NCI-H1694 treated with DMSO at 0.1 percent for 48 hours (cell line): ENCODE measurements around the gene ERICH2.

Experiments used
- DNase-seq: peaks from one replicate; lab custom pipeline; 2025; lab: John Stamatoyannopoulos, UW

ERICH2 gene

GRCh38 chr2:170842785-170843184, 72.6 kb downstream of the ERICH2 start:
- no peak for DNase-seq

DNA sequence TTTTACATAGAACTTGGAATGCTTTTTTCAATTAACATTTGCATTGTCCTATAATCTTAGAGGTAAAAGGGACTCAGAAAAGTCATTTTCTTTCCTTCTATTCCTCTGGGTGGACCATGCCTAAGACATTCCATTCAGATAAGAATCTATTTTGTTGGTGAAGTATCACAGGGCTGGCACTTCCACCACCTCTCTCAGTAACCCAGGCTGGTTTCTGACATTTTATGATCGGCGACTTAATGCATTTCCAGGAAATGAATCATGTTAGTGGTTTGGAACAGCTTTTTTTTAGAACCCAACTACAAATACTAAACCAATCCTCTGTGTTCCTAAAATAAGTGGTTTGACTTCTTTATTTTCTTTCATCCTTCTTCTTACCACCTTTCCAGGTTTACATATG, 73.5 kb downstream of the ERICH2 start:
- no peak for DNase-seq

DNA sequence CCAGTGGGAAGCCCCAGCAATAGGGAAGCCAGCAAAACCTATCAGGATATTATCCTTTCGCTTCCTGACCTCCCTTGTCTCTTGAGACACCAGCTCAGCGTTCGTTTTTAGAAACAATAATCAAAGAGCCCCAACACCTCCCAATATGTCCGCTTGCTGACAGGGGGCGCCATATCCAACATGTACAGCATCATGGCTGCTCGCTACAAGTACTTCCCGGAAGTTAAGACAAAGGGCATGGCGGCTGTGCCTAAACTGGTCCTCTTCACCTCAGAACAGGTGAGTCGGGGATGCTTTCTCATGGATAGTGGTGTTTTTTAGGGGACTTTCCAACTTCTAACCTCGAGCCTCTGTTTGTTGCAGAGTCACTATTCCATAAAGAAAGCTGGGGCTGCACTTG, 75.2 kb downstream of the ERICH2 start:
- no peak for DNase-seq

DNA sequence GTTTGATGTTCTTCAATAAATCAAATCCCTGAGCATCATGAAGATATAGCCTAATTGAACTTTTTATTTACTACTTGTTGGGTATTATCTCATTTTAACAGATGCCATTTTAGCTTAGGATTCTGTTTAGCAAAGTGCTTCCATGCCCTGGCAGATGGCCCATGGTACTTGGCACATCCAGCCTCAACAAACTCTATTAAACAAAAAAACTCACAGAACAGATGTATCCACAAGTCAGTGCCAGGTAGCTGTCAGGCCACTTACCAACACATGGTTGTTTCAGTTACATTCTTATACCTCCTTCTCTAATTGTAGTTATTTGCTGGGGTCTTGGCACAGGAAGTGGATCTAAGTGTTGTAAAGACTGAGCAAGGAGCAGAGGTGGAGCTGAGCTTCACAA, 76.1 kb downstream of the ERICH2 start:
- peak; percentile 94 for DNase-seq

GRCh38 chr2:170847716-170848115, 77.5 kb downstream of the ERICH2 start:
- no peak for DNase-seq
